ENCODE results near the gene WASHC3.

DNA sequence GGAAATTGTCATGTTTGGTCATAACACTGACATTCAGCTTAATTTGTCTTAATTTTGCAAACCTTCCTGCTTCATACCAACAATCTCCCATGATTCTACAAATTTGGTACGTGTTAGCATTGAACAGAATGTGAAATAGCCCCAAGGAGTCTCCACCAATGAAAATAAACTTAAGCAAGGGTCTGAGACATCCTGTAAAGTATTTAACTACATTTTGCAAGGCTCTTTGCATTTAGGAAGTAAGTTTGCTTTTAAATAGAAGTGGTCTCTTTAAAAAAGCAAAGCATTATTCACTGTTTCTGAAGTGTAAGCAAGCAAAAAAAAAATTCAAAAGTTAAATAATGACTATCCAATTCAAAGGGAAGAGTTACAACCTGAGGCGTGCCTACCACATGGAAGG lies 79.9 kb downstream of the WASHC3 start:
- TF ChIP-seq, protein P1, sequence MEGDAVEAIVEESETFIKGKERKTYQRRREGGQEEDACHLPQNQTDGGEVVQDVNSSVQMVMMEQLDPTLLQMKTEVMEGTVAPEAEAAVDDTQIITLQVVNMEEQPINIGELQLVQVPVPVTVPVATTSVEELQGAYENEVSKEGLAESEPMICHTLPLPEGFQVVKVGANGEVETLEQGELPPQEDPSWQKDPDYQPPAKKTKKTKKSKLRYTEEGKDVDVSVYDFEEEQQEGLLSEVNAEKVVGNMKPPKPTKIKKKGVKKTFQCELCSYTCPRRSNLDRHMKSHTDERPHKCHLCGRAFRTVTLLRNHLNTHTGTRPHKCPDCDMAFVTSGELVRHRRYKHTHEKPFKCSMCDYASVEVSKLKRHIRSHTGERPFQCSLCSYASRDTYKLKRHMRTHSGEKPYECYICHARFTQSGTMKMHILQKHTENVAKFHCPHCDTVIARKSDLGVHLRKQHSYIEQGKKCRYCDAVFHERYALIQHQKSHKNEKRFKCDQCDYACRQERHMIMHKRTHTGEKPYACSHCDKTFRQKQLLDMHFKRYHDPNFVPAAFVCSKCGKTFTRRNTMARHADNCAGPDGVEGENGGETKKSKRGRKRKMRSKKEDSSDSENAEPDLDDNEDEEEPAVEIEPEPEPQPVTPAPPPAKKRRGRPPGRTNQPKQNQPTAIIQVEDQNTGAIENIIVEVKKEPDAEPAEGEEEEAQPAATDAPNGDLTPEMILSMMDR (IDR thresholded peaks at IDR 0.05; ENCODE audit: low read depth, low read length, missing input control) = no peak
- TF ChIP-seq, protein P2, sequence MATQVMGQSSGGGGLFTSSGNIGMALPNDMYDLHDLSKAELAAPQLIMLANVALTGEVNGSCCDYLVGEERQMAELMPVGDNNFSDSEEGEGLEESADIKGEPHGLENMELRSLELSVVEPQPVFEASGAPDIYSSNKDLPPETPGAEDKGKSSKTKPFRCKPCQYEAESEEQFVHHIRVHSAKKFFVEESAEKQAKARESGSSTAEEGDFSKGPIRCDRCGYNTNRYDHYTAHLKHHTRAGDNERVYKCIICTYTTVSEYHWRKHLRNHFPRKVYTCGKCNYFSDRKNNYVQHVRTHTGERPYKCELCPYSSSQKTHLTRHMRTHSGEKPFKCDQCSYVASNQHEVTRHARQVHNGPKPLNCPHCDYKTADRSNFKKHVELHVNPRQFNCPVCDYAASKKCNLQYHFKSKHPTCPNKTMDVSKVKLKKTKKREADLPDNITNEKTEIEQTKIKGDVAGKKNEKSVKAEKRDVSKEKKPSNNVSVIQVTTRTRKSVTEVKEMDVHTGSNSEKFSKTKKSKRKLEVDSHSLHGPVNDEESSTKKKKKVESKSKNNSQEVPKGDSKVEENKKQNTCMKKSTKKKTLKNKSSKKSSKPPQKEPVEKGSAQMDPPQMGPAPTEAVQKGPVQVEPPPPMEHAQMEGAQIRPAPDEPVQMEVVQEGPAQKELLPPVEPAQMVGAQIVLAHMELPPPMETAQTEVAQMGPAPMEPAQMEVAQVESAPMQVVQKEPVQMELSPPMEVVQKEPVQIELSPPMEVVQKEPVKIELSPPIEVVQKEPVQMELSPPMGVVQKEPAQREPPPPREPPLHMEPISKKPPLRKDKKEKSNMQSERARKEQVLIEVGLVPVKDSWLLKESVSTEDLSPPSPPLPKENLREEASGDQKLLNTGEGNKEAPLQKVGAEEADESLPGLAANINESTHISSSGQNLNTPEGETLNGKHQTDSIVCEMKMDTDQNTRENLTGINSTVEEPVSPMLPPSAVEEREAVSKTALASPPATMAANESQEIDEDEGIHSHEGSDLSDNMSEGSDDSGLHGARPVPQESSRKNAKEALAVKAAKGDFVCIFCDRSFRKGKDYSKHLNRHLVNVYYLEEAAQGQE (IDR thresholded peaks at IDR 0.05) = no peak
- TF ChIP-seq, protein P3, sequence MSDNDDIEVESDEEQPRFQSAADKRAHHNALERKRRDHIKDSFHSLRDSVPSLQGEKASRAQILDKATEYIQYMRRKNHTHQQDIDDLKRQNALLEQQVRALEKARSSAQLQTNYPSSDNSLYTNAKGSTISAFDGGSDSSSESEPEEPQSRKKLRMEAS (IDR thresholded peaks at IDR 0.05) = no peak
- no peak for TF ChIP-seq RXRA (IDR thresholded peaks at IDR 0.05)
- TF ChIP-seq TAF1 (conservative IDR thresholded peaks at IDR 0.05) = no peak
- TF ChIP-seq GABPA (IDR thresholded peaks at IDR 0.05 in 1 of 2, conservative IDR thresholded peaks at IDR 0.05 in 1 of 2) = no peak
- TF ChIP-seq, protein P4, sequence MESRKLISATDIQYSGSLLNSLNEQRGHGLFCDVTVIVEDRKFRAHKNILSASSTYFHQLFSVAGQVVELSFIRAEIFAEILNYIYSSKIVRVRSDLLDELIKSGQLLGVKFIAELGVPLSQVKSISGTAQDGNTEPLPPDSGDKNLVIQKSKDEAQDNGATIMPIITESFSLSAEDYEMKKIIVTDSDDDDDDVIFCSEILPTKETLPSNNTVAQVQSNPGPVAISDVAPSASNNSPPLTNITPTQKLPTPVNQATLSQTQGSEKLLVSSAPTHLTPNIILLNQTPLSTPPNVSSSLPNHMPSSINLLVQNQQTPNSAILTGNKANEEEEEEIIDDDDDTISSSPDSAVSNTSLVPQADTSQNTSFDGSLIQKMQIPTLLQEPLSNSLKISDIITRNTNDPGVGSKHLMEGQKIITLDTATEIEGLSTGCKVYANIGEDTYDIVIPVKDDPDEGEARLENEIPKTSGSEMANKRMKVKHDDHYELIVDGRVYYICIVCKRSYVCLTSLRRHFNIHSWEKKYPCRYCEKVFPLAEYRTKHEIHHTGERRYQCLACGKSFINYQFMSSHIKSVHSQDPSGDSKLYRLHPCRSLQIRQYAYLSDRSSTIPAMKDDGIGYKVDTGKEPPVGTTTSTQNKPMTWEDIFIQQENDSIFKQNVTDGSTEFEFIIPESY (IDR thresholded peaks at IDR 0.05) = no peak

Measured in liver (tissue), 3 donors.